ENCODE data around the gene GABRR3. TPM values are rescaled to one million over a fixed set of nuclear protein-coding genes. Genes with fewer than 3 reads are reported as not detected.

Gene GABRR3
- total and polyA plus RNA-seq, 10 donors = 0.03 TPM; not detected in 9

DNA sequence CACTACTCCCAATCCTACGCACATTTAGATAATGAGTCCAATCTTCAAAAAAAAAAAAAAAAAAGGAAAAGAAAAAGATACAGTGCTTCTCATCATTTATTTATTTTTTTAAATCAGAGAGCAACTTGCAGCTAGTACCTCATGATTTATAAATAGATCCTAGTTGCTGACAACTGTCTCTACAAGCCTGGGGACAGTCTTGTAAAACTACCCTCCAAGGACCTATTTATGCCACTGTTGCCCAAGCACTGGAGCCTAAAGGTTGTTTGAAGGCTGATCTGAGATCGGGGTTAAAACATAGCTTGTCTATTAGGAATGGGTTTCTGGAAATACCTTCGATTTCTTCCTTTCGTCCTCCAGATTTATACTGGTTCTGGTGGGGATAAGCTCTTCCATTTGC lies 14.7 kb downstream of the GABRR3 start:
- Histone ChIP-seq H3K4me1 (peaks cover 0 to 8% (median 2%) of the 10 kb centered on the region in 6 donors), H3K27ac (no peak overlapping the region), H3K36me3 (no peaks in the 10 kb centered on the region), H3K4me3 (no peak overlapping the region), H3K9me3 (no peaks in the 10 kb centered on the region), H3K27me3 (replicated peaks in 1 of 7) (peaks cover 0 to 12% (median 0%) of the 10 kb centered on the region in 7 donors)
- intact Hi-C loops (cut with DNase I; ENCODE audit: low total_unique reads) = no loop called here
- no peak for TF ChIP-seq POLR2A (IDR thresholded peaks at IDR 0.05)
- no peak for TF ChIP-seq POLR2AphosphoS5 (IDR thresholded peaks at IDR 0.05)
- TF ChIP-seq, protein P1, sequence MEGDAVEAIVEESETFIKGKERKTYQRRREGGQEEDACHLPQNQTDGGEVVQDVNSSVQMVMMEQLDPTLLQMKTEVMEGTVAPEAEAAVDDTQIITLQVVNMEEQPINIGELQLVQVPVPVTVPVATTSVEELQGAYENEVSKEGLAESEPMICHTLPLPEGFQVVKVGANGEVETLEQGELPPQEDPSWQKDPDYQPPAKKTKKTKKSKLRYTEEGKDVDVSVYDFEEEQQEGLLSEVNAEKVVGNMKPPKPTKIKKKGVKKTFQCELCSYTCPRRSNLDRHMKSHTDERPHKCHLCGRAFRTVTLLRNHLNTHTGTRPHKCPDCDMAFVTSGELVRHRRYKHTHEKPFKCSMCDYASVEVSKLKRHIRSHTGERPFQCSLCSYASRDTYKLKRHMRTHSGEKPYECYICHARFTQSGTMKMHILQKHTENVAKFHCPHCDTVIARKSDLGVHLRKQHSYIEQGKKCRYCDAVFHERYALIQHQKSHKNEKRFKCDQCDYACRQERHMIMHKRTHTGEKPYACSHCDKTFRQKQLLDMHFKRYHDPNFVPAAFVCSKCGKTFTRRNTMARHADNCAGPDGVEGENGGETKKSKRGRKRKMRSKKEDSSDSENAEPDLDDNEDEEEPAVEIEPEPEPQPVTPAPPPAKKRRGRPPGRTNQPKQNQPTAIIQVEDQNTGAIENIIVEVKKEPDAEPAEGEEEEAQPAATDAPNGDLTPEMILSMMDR (IDR thresholded peaks at IDR 0.05 in 8 of 11, conservative IDR thresholded peaks at IDR 0.05 in 3 of 11) = no peak
- no peak for DNase-seq
- 88 to 98% (median 90%) methylated on average over 4 of the region's 4 CpGs for WGBS, 5 donors

DNA sequence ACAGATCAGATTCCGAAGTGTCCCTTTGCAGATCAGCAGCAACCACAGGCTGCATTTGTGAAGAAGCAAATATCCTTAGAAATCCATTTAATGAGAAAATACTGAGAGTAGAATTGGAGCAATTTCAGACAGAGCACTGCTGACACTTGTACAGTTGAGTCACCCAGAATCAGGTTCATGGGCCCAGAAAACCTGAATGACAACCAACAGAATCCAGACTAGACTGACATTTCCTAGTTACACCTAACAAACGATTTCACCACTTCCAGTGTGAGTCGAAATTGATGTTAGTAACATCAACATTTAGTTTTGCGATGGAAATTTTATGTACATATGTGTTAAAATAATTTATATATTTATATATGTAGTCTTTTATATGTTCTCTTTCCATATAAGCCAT lies 16.8 kb downstream of the GABRR3 start:
- no peak for DNase-seq
- intact Hi-C loops (cut with DNase I; ENCODE audit: low total_unique reads) = no loop called here
- TF ChIP-seq POLR2AphosphoS5 (IDR thresholded peaks at IDR 0.05) (no peak), POLR2A (IDR thresholded peaks at IDR 0.05) (no peak)
- TF ChIP-seq, protein P1 (IDR thresholded peaks at IDR 0.05 in 8 of 11, conservative IDR thresholded peaks at IDR 0.05 in 3 of 11) = no peak
- Histone ChIP-seq H3K27ac (no peak overlapping the region), H3K4me3 (no peak overlapping the region), H3K4me1 (peaks cover 0 to 16% (median 2%) of the 10 kb centered on the region in 6 donors), H3K36me3 (no peaks in the 10 kb centered on the region), H3K9me3 (no peaks in the 10 kb centered on the region), H3K27me3 (replicated peaks in 1 of 7) (peaks cover 0 to 7% (median 0%) of the 10 kb centered on the region in 7 donors)
- 82 to 95% (median 89%) methylated on average over 4 of the region's 4 CpGs for WGBS, 5 donors

DNA sequence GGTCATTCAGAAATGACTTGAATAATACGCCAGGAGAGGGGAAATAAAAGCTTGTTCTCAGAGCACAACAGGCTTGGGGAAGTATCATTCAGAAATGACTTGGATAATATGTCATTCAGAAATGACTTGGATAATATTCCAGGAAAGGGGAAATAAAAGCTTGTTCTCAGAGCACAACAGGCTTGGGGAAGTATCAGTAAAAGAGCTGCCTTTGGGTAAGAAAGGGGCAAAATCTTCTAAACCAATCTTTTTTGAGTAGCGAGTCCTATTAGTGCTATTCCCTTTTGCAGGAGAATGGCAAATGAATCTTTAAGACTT lies 20.9 kb downstream of the GABRR3 start:
- Histone ChIP-seq H3K4me1 (peaks cover 0 to 14% (median 0%) of the 10 kb centered on the region in 6 donors), H3K4me3 (no peak overlapping the region), H3K36me3 (no peaks in the 10 kb centered on the region), H3K27me3 (replicated peaks in 1 of 7) (no peaks in the 10 kb centered on the region), H3K9me3 (no peaks in the 10 kb centered on the region), H3K27ac (no peak overlapping the region)
- no peak for DNase-seq
- TF ChIP-seq POLR2AphosphoS5 (IDR thresholded peaks at IDR 0.05) (no peak), POLR2A (IDR thresholded peaks at IDR 0.05) (no peak)
- TF ChIP-seq, protein P1 (IDR thresholded peaks at IDR 0.05 in 8 of 11, conservative IDR thresholded peaks at IDR 0.05 in 3 of 11) = no peak
- intact Hi-C loops (cut with DNase I; ENCODE audit: low total_unique reads) = no loop called here
- 83 to 93% (median 87%) methylated on average over 2 of the region's 2 CpGs for WGBS, 5 donors

DNA sequence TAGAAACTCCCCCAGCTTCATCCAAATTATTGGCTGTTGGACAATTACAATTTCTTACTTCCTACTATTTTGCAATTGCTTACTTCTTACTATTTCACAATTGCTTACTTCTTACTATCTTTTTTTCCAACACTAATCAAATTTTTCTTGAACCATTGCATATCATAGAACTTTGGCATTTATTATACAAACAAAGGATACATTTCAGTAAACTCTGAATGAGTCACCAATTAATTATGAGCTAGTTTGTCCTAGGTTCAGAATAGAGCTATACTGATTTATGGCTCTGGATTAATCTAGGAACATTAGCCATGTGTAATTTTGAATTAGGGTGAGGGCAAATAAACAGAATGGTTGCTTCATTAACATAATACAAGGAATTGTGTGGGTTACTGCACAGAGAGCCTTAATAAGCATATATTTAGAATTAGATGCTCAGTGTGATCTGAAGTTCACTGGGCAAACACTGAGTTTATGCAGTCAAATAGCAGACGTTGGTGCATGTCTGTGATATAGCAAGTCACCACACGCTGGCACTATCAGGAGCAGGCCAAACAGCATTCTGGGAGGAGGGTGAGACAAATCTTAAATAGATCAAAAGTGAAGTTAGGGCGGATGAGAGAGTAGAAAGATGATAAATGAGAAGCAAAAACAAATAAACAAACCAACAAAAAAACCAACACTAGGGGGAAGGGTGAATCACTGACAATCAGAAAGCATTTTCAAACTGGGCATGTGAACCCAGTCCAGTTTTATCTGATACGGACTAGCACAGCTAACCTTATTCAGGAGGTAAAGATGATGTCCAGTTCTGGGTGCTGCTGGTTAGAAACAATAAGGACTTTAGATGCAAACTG lies 21.5 kb downstream of the GABRR3 start:
- H3K4me3 ChIP-seq = no peak overlapping the region
- no peak for DNase-seq
- H3K9me3 ChIP-seq = no peaks in the 10 kb centered on the region
- TF ChIP-seq POLR2A (IDR thresholded peaks at IDR 0.05) (no peak), POLR2AphosphoS5 (IDR thresholded peaks at IDR 0.05) (no peak)
- TF ChIP-seq, protein P1 (IDR thresholded peaks at IDR 0.05 in 8 of 11, conservative IDR thresholded peaks at IDR 0.05 in 3 of 11) = no peak
- H3K36me3 ChIP-seq = no peaks in the 10 kb centered on the region
- H3K4me1 ChIP-seq = peaks cover 0 to 14% (median 0%) of the 10 kb centered on the region in 6 donors
- H3K27me3 ChIP-seq (replicated peaks in 1 of 7) = no peaks in the 10 kb centered on the region
- peak overlapping the region in 2 of 8 donors; percentile 19 to 21 for H3K27ac ChIP-seq
- intact Hi-C loops (cut with DNase I; ENCODE audit: low total_unique reads) = no loop called here
- 66 to 77% (median 69%) methylated on average over 4 of the region's 4 CpGs for WGBS, 5 donors

Data from spleen (tissue), 11 donors.